NCI-H345 treated with DMSO at 0.1 percent for 48 hours (cell line): Measurements from ENCODE around the gene SLC22A23.
A peak's percentile ranks its signal among the peaks of the same experiment; 100 is the strongest.

Experiments used
- DNase-seq: peaks from one replicate; lab custom pipeline; 2025; ENCODE audit not compliant: unreplicated experiment; lab: John Stamatoyannopoulos, UW

SLC22A23 gene

GRCh38 chr6:3273707-3274521 is 182.9 kb downstream of the SLC22A23 start:
- DNase-seq, result no peak

GRCh38 chr6:3272911-3273547 is 183.8 kb downstream of the SLC22A23 start:
- DNase-seq, result no peak

GRCh38 chr6:3271756-3272155 is 185.1 kb downstream of the SLC22A23 start:
- no peak for DNase-seq

- DNase-seq, result no peak
Measured at GRCh38 chr6:3270258-3270657, 186.6 kb downstream of the SLC22A23 start.

- DNase-seq, result no peak
Measured at GRCh38 chr6:3269281-3269975, 187.4 kb downstream of the SLC22A23 start.

GRCh38 chr6:3268680-3269079 is 188.2 kb downstream of the SLC22A23 start:
- no peak for DNase-seq

- DNase-seq, result no peak
Measured at GRCh38 chr6:3267162-3267561, 189.7 kb downstream of the SLC22A23 start.

- no peak for DNase-seq
Measured at GRCh38 chr6:3266170-3266569, 190.7 kb downstream of the SLC22A23 start.

- DNase-seq, result no peak
Measured at GRCh38 chr6:3265671-3266070, 191.2 kb downstream of the SLC22A23 start.

GRCh38 chr6:3264356-3264755 is 192.5 kb downstream of the SLC22A23 start:
- no peak for DNase-seq

- no peak for DNase-seq
Measured at GRCh38 chr6:3263096-3263495, 193.8 kb downstream of the SLC22A23 start.

- DNase-seq, result no peak
Measured at GRCh38 chr6:3261921-3262320, 194.9 kb downstream of the SLC22A23 start.

- DNase-seq, result no peak
Measured at GRCh38 chr6:3261518-3261820, 195.4 kb downstream of the SLC22A23 start.

- no peak for DNase-seq
Measured at GRCh38 chr6:3260772-3261517, 195.9 kb downstream of the SLC22A23 start.

GRCh38 chr6:3260296-3260695 is 196.6 kb downstream of the SLC22A23 start:
- no peak for DNase-seq

GRCh38 chr6:3259491-3259958 is 197.3 kb downstream of the SLC22A23 start:
- DNase-seq, result no peak

- peak; percentile 8 for DNase-seq
Measured at GRCh38 chr6:3258720-3259490, 197.9 kb downstream of the SLC22A23 start, which contains the start of gene PSMG4. Gene PSMG4, plus strand, starts transcription at chr6:3258947. Its CDS starts 76 bp downstream, at chr6:3259023.

- no peak for DNase-seq
Measured at GRCh38 chr6:3258201-3258600, 198.6 kb downstream of the SLC22A23 start.

- DNase-seq, result no peak
Measured at GRCh38 chr6:3253597-3253961, 203.3 kb downstream of the SLC22A23 start.

- DNase-seq, result no peak
Measured at GRCh38 chr6:3252861-3253596, 203.8 kb downstream of the SLC22A23 start.
